IPS DF 19.7 (cell line): ENCODE measurements around the gene MXRA8.

Experiments
- DNase-seq: peaks from one replicate; pipeline ENCODE4 v3.0.0-alpha.2; 2013; ENCODE audit warnings: low read depth, low spot score

The MXRA8 gene

GRCh38 chr1:1349256-1350012 lies 8.9 kb downstream of the MXRA8 start, which contains the start of gene DVL1:
TSS of gene DVL1 (minus strand) at chr1:1349418. CDS start at chr1:1349065, 353 bp downstream.
- no peak for DNase-seq

GRCh38 chr1:1348420-1349255 lies 9.7 kb downstream of the MXRA8 start:
- no peak for DNase-seq

DNA sequence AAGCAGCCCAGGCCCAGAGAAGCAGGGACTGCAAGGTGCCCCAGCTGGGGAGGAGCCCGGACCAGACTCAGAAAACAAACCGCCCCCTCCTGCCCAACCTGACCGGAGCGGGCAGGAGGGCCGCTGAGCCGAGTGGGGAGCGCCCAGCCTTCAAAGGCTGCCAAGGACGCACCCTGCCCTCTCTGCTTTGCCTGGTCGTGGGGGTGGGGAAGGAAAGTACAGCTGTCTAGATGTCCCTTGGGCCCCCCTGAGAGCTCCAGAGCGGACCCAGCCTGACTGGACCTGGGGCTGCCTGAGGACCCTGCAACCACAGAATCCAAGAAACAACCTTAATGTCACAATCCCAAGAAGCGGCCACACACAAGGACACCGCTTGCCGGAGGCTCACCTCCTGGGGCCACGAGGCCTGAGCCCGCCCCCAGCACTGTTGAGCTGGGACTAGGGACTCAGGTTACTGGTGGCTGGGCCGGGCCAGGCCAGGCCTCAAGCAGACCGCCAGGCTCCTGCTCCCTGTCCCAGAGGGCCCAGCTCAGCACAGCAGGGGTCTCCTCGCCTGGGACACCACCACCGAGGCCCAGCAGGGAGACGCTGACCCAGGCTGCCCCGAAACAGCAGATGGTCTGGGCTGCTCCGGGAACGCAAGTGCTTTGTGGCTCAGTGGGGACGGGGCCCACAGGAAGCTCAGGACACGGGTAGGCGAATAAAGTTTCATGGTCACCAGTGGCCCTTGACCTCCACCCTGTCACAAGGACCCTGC lies 10.5 kb downstream of the MXRA8 start:
- DNase-seq: no peak

DNA sequence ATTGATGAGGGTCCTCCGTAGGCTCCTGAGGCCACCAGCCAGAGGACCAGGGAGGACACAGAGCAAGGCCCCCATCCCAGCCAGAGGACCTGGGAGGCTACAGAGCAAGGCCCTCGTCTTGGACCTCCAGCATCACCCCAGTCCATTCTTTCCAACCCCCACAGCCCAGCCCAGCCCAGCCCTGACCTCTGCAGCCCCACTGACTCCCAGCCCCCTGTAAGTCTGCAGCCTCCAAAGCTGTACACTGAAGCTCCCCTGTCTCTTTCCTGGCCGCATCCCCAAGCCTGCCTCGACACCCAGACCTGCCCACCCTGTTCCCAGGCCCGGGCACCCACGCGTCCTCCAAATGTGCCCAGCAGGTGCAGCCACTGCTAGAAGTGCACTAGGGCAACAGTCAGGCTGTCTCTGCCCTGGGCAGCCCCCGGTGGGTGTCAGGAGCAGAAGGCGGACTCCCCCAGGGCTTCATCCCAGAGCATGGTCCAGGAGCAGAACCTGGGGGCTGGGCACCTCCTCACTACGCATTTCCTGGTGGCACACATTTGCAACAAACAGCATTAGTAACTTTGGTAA lies 11.2 kb downstream of the MXRA8 start:
- no peak for DNase-seq

- DNase-seq: no peak
Measured at GRCh38 chr1:1346501-1346890, 11.9 kb downstream of the MXRA8 start.

DNA sequence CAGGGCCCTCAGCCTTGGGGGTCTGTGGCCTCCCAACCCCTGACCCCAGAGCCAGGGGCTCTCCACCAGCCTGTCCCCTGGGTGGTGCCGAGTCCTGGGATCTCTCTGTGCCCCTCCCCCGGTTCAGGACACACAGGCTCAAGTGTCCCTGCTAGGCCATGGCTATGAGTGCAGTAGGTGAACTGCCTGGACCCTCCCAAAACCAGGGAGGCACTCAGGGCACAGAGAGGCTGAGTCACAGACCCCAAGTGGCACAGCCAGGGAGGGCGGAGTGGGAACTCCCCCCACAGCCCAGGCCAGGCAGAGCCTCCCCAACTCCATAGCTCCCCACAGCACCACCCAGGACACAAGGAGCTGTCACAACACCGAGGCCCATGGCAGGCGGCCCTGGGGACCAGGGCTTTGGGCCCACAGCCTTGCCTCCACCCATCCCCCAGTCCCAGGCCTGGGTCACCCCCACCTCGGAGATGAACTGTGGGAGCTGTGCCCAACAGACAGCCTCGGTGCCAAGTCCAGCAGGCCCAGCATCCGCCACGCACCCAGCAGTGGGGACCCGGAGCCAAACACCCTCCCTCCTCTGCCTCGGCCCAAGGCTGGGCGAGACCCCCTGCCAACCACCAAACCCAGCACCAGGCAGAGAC lies 12.4 kb downstream of the MXRA8 start:
- DNase-seq: no peak

DNA sequence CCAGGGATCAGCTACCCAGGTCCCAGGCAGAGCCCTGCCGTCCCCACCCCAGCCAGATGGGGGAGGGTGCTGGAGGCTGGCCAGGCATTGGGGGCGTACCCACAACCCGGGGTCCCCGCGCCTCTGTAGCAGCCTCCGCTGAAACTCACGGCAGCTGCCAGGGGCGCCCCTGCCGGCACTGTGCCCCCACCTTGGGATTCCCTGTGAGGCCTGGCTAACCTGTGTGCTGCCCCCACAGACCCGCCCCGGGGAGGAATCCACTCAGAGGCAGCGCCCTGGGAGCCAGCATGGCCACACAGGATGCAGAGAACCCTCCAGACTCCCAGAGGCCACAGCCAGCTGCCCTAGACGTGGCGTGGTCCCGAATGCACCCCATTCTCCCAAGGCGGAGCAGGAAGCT lies 13.0 kb downstream of the MXRA8 start:
- DNase-seq: no peak

- DNase-seq: no peak
Measured at GRCh38 chr1:1344655-1345361, 13.5 kb downstream of the MXRA8 start.

- DNase-seq: no peak
Measured at GRCh38 chr1:1343811-1344421, 14.4 kb downstream of the MXRA8 start.

- no peak for DNase-seq
Measured at GRCh38 chr1:1342584-1343115, 15.7 kb downstream of the MXRA8 start.

DNA sequence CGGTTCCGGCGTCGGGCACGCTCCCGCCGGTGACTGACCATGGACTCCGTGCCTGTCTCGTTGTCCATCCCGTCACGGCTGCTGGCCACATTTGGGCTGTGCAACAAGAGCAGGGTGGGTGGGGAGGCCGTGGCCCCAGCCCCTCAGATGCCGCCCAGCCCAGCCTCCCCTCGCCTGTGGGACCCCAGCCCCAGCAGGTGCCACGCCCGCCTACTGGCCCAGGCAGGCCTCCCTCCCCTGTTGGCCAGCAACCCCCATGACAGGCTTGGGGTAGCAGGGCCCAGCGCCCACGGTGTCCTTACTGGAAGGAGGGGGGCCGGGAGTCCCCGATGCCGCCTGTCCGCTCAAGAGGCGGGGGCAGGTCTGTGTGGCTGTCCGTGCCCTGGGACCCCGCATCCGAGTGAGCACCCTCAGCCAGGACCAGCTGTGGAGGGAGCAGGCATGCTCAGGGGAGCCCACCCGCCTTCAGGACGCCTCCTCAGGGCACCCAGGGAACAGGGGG lies 16.2 kb downstream of the MXRA8 start:
- DNase-seq: no peak

DNA sequence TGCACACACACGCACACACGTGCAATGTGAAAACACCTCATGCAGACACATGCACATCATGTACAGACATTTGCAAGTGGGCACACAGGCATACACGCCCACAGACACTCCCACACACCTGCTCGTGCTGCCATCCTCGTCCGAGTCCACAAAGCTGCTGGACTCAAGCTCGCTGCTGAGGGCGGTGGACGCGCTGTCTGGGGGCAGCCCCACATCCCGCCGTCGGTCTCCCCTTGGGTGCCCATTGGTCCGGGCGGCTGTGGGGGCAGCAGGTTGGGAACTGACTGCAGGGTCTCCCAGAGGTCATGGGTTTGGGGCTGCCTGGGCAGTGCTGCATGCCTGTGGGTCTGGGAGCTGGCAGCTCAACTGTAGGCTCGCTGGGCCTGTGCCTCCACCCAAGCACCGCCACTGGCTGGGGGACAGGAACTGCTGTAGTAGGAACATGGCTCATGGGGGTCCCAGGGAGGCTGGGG lies 16.8 kb downstream of the MXRA8 start:
- no peak for DNase-seq

DNA sequence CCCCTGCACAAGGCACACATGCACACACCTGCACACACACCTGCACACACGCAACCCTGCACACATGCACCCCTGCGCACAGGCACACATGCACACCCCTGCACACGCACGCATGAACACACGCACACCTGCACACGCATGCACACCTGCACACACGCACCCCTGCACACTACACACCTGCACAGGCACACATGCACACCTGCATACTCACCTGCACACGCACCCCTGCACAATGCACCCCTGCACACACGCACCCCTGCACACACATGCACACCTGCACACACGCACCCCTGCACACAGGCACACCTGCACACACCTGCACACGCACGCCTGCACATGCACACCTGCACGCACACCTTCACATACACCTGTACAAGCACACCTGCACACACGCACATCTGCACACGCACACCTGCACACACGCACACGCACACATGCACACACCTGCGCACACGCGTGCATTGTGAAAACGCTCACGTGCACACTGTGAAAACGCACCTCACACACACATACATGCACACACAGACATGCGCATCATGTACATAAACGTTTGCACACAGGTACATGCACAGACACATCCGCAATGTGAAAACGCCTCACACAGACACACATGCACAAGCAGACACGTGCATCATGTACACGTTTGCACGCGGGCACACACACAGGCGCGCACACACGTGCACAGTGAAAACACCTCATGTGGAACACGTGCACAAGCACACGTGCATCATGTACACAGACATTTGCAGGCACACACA lies 17.4 kb downstream of the MXRA8 start:
- no peak for DNase-seq

DNA sequence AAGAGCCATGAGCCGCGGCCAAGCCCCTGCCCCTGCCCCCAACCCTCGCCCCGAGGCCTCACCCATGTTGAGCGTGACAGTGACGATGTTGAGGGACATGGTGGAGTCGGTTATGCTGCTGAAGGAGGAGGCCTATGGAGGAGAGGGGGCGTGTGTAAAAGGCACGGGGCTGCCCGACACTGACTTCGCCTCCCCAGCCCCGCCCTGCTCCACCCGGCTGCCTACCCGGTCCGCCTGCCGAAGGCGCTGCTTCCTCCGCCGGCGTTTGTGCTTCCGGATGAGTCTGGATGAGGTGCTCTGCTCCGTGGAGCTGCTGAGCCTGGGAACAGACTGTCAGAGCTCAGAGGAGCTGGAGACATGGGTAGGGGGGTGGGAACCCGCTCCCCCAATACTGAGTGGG lies 18.2 kb downstream of the MXRA8 start:
- no peak for DNase-seq

GRCh38 chr1:1338278-1338677 lies 20.1 kb downstream of the MXRA8 start:
- no peak for DNase-seq

DNA sequence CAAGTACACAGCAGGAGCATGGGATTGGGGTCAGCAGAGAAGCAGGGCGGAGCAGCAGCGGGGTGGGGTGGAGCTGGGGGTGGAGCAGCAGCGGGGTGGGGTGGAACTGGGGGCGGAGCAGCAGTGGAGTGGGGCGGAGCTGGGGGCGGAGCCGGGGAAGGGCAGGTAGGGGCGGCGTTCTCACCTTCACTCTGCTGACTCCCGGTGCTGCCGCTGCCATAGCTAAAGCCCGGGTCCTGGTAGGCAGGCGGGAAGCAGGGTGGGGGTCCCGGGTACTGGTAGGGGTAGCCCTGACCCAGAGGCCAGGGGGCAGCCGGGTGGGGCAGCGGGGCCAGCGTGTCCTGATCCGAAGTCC lies 20.6 kb downstream of the MXRA8 start:
- DNase-seq: no peak

GRCh38 chr1:1336931-1337792 lies 21.2 kb downstream of the MXRA8 start:
- DNase-seq: no peak

GRCh38 chr1:1336446-1336845 lies 21.9 kb downstream of the MXRA8 start:
- no peak for DNase-seq
